SK-N-MC (cell line): ENCODE measurements around the gene MRE11.

ENCODE experiments used
- DNase-seq: peaks from one replicate; pipeline ENCODE4 v3.0.0-alpha.2; 2011; ENCODE audit warnings: low read depth, low spot score
- H3K27ac ChIP-seq: fragments of 200-600 bp; sonication (generic); 2 replicates; pipeline ENCODE4 v1.5.1; 2016; ENCODE audit warnings: mixed run types
- H3K36me3 ChIP-seq: fragments of 200-600 bp; sonication (generic); 2 replicates; pipeline ENCODE4 v1.6.1; 2017; ENCODE audit warnings: antibody characterized with exemption, low read length, mixed read lengths; ENCODE audit not compliant: insufficient read depth
- H3K4me3 ChIP-seq: fragments of 200-600 bp; sonication (generic); 2 replicates; pipeline ENCODE4 v1.5.1; 2016
- H3K9ac ChIP-seq: fragments of 200-600 bp; sonication (generic); 2 replicates; pipeline ENCODE4 v1.8.0; 2017; ENCODE audit warnings: mixed run types, mixed read lengths; ENCODE audit not compliant: insufficient read length
- H3K9me3 ChIP-seq: fragments of 200-600 bp; sonication (generic); 2 replicates; pipeline ENCODE4 v1.6.1; 2017; ENCODE audit warnings: low read depth, mild to moderate bottlenecking, antibody characterized with exemption, low read length, moderate library complexity, mixed read lengths
- EZH2 ChIP-seq: fragments of 200-600 bp; sonication (generic); IDR thresholded peaks from one replicate; pipeline ENCODE4 v1.6.1; 2017; ENCODE audit warnings: antibody characterized with exemption
- FOXP2 ChIP-seq: optimal IDR thresholded peaks from 2 replicates; pipeline ENCODE3; 2011; ENCODE audit warnings: mild to moderate bottlenecking, moderate library complexity; ENCODE audit not compliant: insufficient read depth; ENCODE audit errors: extremely low read length, control extremely low read depth
- POLR2AphosphoS5 ChIP-seq: IDR thresholded peaks from 2 replicates; pipeline ENCODE4 v1.6.1; 2012; ENCODE audit warnings: mild to moderate bottlenecking, low read depth, low read length, borderline replicate concordance

The MRE11 gene

GRCh38 chr11:94481342-94481741 is 12.3 kb downstream of the MRE11 start:
- H3K36me3 ChIP-seq: peaks cover 52% of the 10 kb centered on the region
- H3K9ac ChIP-seq: no peak overlapping the region
- no peaks in the 10 kb centered on the region for H3K9me3 ChIP-seq
- no peak overlapping the region for H3K27ac ChIP-seq
- DNase-seq: no peak
- H3K4me3 ChIP-seq: no peak overlapping the region
- TF ChIP-seq POLR2AphosphoS5 (no peak), FOXP2 (no peak), EZH2 (no peak)

- no peaks in the 10 kb centered on the region for H3K9me3 ChIP-seq
- DNase-seq: no peak
- H3K36me3 ChIP-seq: peaks cover 45% of the 10 kb centered on the region
- no peak overlapping the region for H3K4me3 ChIP-seq
- TF ChIP-seq FOXP2: no peak
- no peak for TF ChIP-seq EZH2
- no peak for TF ChIP-seq POLR2AphosphoS5
- H3K9ac ChIP-seq: no peak overlapping the region
- H3K27ac ChIP-seq: no peak overlapping the region
These were observed 16.0 kb downstream of the MRE11 start for GRCh38 chr11:94477624-94478023.

- H3K9ac ChIP-seq: no peak overlapping the region
- no peaks in the 10 kb centered on the region for H3K9me3 ChIP-seq
- H3K36me3 ChIP-seq: peaks cover 42% of the 10 kb centered on the region
- no peak for DNase-seq
- TF ChIP-seq EZH2: no peak
- no peak for TF ChIP-seq FOXP2
- no peak for TF ChIP-seq POLR2AphosphoS5
- H3K27ac ChIP-seq: no peak overlapping the region
- no peak overlapping the region for H3K4me3 ChIP-seq
These were observed 20.5 kb downstream of the MRE11 start for GRCh38 chr11:94472916-94473799.

- TF ChIP-seq EZH2: no peak
- no peak for TF ChIP-seq FOXP2
- TF ChIP-seq POLR2AphosphoS5: no peak
- no peak for DNase-seq
- H3K27ac ChIP-seq: no peak overlapping the region
- H3K4me3 ChIP-seq: no peak overlapping the region
- no peaks in the 10 kb centered on the region for H3K9me3 ChIP-seq
- H3K36me3 ChIP-seq: peaks cover 29% of the 10 kb centered on the region
- H3K9ac ChIP-seq: no peak overlapping the region
These were observed 24.2 kb downstream of the MRE11 start for GRCh38 chr11:94469416-94469815.

- H3K36me3 ChIP-seq: peaks cover 21% of the 10 kb centered on the region
These were observed 34.1 kb downstream of the MRE11 start for GRCh38 chr11:94459576-94459975.

DNA sequence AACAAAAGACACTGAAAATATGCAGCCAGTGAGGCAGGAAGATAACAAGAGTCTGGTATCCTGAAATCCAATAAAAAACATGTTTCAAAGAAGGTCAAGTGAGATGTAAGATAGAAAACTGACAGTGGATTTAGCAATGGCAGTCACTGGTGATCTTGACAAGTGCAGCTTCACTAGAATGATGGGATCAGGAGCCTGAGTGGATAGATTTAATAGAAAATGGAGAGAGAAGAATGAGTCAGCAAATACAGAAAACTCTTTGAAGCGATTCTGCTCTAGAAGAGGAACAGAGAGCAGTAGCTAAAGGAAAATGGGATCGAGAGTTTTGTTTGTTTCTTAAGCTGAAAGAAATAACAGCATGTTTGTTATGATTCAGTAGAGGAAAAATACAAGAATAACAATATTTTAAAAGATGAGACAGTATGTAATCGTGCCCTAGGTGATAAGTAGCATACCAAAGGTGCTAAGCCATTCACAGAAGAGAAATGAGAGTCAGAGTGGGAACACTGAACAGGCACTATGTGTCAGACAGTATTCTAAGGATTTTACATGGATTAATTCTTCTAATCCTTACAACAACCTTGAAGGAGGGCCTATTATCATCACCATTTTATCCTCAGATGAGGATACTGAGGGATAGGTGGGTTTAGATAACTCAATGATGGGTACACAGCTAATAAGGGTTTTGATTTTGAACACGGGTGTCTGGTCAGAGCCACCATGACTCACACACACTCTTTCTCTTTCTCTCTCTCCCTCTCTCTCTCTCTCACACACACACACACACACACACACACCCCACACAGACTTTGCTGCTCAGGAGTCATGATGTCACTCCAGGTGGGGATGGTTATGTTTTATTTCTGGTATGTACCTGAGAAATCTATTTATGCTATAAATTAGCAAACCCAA is 36.3 kb downstream of the MRE11 start:
- Histone ChIP-seq H3K9me3 (no peaks in the 10 kb centered on the region), H3K27ac (no peak overlapping the region), H3K36me3 (peaks cover 30% of the 10 kb centered on the region), H3K9ac (no peak overlapping the region), H3K4me3 (no peak overlapping the region)
- no peak for DNase-seq
- TF ChIP-seq EZH2 (no peak), FOXP2 (no peak), POLR2AphosphoS5 (no peak)

More at GRCh38 chr11:94459576-94459975, 34.1 kb downstream of the MRE11 start:
- Histone ChIP-seq H3K9me3 (no peaks in the 10 kb centered on the region), H3K27ac (no peak overlapping the region), H3K9ac (no peak overlapping the region), H3K4me3 (no peak overlapping the region)
- TF ChIP-seq EZH2: no peak
- no peak for TF ChIP-seq FOXP2
- TF ChIP-seq POLR2AphosphoS5: no peak
- DNase-seq: no peak

DNA sequence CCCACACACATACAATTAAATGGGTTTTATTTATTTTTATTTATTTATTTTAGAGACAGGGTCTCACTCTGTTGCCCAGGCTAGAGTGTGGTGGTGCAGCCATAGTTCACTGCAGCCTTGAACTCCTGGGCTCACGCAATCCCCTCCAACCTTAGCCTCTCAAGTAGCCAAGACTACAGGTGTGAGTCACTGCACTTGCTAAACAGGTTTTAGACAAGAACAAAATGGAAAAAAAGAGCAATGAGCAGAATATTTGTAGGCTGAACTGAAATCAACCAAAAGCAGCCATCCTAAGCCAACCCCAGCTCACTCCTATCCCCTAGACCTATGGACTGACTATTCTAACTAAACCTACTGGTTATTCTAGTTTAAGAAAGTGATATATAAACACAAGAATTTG is 37.8 kb downstream of the MRE11 start:
- no peak overlapping the region for H3K9ac ChIP-seq
- H3K4me3 ChIP-seq: no peak overlapping the region
- TF ChIP-seq FOXP2: no peak
- no peak for TF ChIP-seq EZH2
- no peak for TF ChIP-seq POLR2AphosphoS5
- DNase-seq: no peak
- H3K9me3 ChIP-seq: no peaks in the 10 kb centered on the region
- no peak overlapping the region for H3K27ac ChIP-seq
- peaks cover 26% of the 10 kb centered on the region for H3K36me3 ChIP-seq

GRCh38 chr11:94454301-94454700 is 39.3 kb downstream of the MRE11 start:
- no peak for DNase-seq
- no peak for TF ChIP-seq POLR2AphosphoS5
- no peak for TF ChIP-seq FOXP2
- no peak for TF ChIP-seq EZH2
- H3K9me3 ChIP-seq: no peaks in the 10 kb centered on the region
- no peak overlapping the region for H3K4me3 ChIP-seq
- H3K9ac ChIP-seq: no peak overlapping the region
- H3K36me3 ChIP-seq: peaks cover 13% of the 10 kb centered on the region
- H3K27ac ChIP-seq: no peak overlapping the region
